ENCODE data around the gene MBD6. TPM values are rescaled to one million over a fixed set of nuclear protein-coding genes. Genes with fewer than 3 reads are reported as not detected.
"Not testable (repeated sequence)": the region's sequence is repeated elsewhere in the genome, so short reads cannot be mapped to it uniquely, and the experiment has no call there.

Gene MBD6
- polyA plus RNA-seq, 2 donors: 14.7 to 35.0 TPM

GRCh38 chr12:57568838-57569237, 46.2 kb downstream of the MBD6 start:
- Histone ChIP-seq H3K4me1 (ENCODE audit: control insufficient read depth in 2 of 2, insufficient read depth in 2 of 2, low read length in 1 of 2) (no peaks in the 10 kb centered on the region), H3K4me3 (ENCODE audit: low read depth in 1 of 2, low read length in 2 of 2) (no peak overlapping the region), H3K36me3 (ENCODE audit: control insufficient read depth in 2 of 2, insufficient read depth in 2 of 2, low read length in 1 of 2) (no peaks in the 10 kb centered on the region), H3K27me3 (ENCODE audit: control insufficient read depth in 1 of 2, insufficient read depth in 2 of 2, low read length in 2 of 2) (no peaks in the 10 kb centered on the region), H3K27ac (ENCODE audit: low read depth in 2 of 2, low read length in 1 of 2) (no peak overlapping the region), H3K9me3 (ENCODE audit: control insufficient read depth in 2 of 2, insufficient read depth in 1 of 2, low read depth in 1 of 2, low read length in 1 of 2) (no peaks in the 10 kb centered on the region)
- WGBS, 2 donors: 78 to 82% methylated on average over 6 of the region's 6 CpGs

- WGBS, 2 donors: 89 to 90% methylated on average over 18 of the region's 18 CpGs
These were observed 47.2 kb downstream of the MBD6 start for GRCh38 chr12:57569858-57570257.

GRCh38 chr12:57570438-57570837, 47.8 kb downstream of the MBD6 start:
- H3K27me3 ChIP-seq (ENCODE audit: control insufficient read depth in 1 of 2, insufficient read depth in 2 of 2, low read length in 2 of 2); H3K4me3 ChIP-seq (ENCODE audit: low read depth in 1 of 2, low read length in 2 of 2); H3K27ac ChIP-seq (ENCODE audit: low read depth in 2 of 2, low read length in 1 of 2); H3K36me3 ChIP-seq (ENCODE audit: control insufficient read depth in 2 of 2, insufficient read depth in 2 of 2, low read length in 1 of 2); H3K9me3 ChIP-seq (ENCODE audit: control insufficient read depth in 2 of 2, insufficient read depth in 1 of 2, low read depth in 1 of 2, low read length in 1 of 2); H3K4me1 ChIP-seq (ENCODE audit: control insufficient read depth in 2 of 2, insufficient read depth in 2 of 2, low read length in 1 of 2): not testable (repeated sequence)
- 85 to 92% methylated on average over 13 of the region's 13 CpGs for WGBS, 2 donors

More at GRCh38 chr12:57569858-57570257, 47.2 kb downstream of the MBD6 start:
- Histone ChIP-seq H3K27ac (ENCODE audit: low read depth in 2 of 2, low read length in 1 of 2) (no peak overlapping the region), H3K36me3 (ENCODE audit: control insufficient read depth in 2 of 2, insufficient read depth in 2 of 2, low read length in 1 of 2) (no peaks in the 10 kb centered on the region), H3K4me3 (ENCODE audit: low read depth in 1 of 2, low read length in 2 of 2) (no peak overlapping the region), H3K4me1 (ENCODE audit: control insufficient read depth in 2 of 2, insufficient read depth in 2 of 2, low read length in 1 of 2) (no peaks in the 10 kb centered on the region), H3K27me3 (ENCODE audit: control insufficient read depth in 1 of 2, insufficient read depth in 2 of 2, low read length in 2 of 2) (no peaks in the 10 kb centered on the region), H3K9me3 (ENCODE audit: control insufficient read depth in 2 of 2, insufficient read depth in 1 of 2, low read depth in 1 of 2, low read length in 1 of 2) (no peaks in the 10 kb centered on the region)

- no peak overlapping the region for H3K27ac ChIP-seq (ENCODE audit: low read depth in 2 of 2, low read length in 1 of 2)
- H3K27me3 ChIP-seq (ENCODE audit: control insufficient read depth in 1 of 2, insufficient read depth in 2 of 2, low read length in 2 of 2): no peaks in the 10 kb centered on the region
- H3K4me1 ChIP-seq (ENCODE audit: control insufficient read depth in 2 of 2, insufficient read depth in 2 of 2, low read length in 1 of 2): no peaks in the 10 kb centered on the region
- 79 to 83% methylated on average over 12 of the region's 12 CpGs for WGBS, 2 donors
- H3K36me3 ChIP-seq (ENCODE audit: control insufficient read depth in 2 of 2, insufficient read depth in 2 of 2, low read length in 1 of 2): no peaks in the 10 kb centered on the region
- no peak overlapping the region for H3K4me3 ChIP-seq (ENCODE audit: low read depth in 1 of 2, low read length in 2 of 2)
- H3K9me3 ChIP-seq (ENCODE audit: control insufficient read depth in 2 of 2, insufficient read depth in 1 of 2, low read depth in 1 of 2, low read length in 1 of 2): no peaks in the 10 kb centered on the region
These were observed 49.5 kb downstream of the MBD6 start for GRCh38 chr12:57571926-57572762.

- Histone ChIP-seq H3K4me3 (ENCODE audit: low read depth in 1 of 2, low read length in 2 of 2) (no peak overlapping the region), H3K36me3 (ENCODE audit: control insufficient read depth in 2 of 2, insufficient read depth in 2 of 2, low read length in 1 of 2) (no peaks in the 10 kb centered on the region), H3K27ac (ENCODE audit: low read depth in 2 of 2, low read length in 1 of 2) (no peak overlapping the region), H3K27me3 (ENCODE audit: control insufficient read depth in 1 of 2, insufficient read depth in 2 of 2, low read length in 2 of 2) (no peaks in the 10 kb centered on the region), H3K4me1 (ENCODE audit: control insufficient read depth in 2 of 2, insufficient read depth in 2 of 2, low read length in 1 of 2) (no peaks in the 10 kb centered on the region), H3K9me3 (ENCODE audit: control insufficient read depth in 2 of 2, insufficient read depth in 1 of 2, low read depth in 1 of 2, low read length in 1 of 2) (no peaks in the 10 kb centered on the region)
- 83 to 88% methylated on average over 10 of the region's 10 CpGs for WGBS, 2 donors
These were observed 52.2 kb downstream of the MBD6 start for GRCh38 chr12:57574795-57575194.

GRCh38 chr12:57575771-57576612, 53.4 kb downstream of the MBD6 start:
- no peak overlapping the region for H3K27ac ChIP-seq (ENCODE audit: low read depth in 2 of 2, low read length in 1 of 2)
- H3K36me3 ChIP-seq (ENCODE audit: control insufficient read depth in 2 of 2, insufficient read depth in 2 of 2, low read length in 1 of 2): no peaks in the 10 kb centered on the region
- H3K4me1 ChIP-seq (ENCODE audit: control insufficient read depth in 2 of 2, insufficient read depth in 2 of 2, low read length in 1 of 2): no peaks in the 10 kb centered on the region
- 76 to 87% methylated on average over 12 of the region's 12 CpGs for WGBS, 2 donors
- no peak overlapping the region for H3K4me3 ChIP-seq (ENCODE audit: low read depth in 1 of 2, low read length in 2 of 2)
- no peaks in the 10 kb centered on the region for H3K9me3 ChIP-seq (ENCODE audit: control insufficient read depth in 2 of 2, insufficient read depth in 1 of 2, low read depth in 1 of 2, low read length in 1 of 2)
- H3K27me3 ChIP-seq (ENCODE audit: control insufficient read depth in 1 of 2, insufficient read depth in 2 of 2, low read length in 2 of 2): no peaks in the 10 kb centered on the region

- H3K27ac ChIP-seq (ENCODE audit: low read depth in 2 of 2, low read length in 1 of 2): no peak overlapping the region
- no peaks in the 10 kb centered on the region for H3K36me3 ChIP-seq (ENCODE audit: control insufficient read depth in 2 of 2, insufficient read depth in 2 of 2, low read length in 1 of 2)
- no peak overlapping the region for H3K4me3 ChIP-seq (ENCODE audit: low read depth in 1 of 2, low read length in 2 of 2)
- no peaks in the 10 kb centered on the region for H3K9me3 ChIP-seq (ENCODE audit: control insufficient read depth in 2 of 2, insufficient read depth in 1 of 2, low read depth in 1 of 2, low read length in 1 of 2)
- no peaks in the 10 kb centered on the region for H3K27me3 ChIP-seq (ENCODE audit: control insufficient read depth in 1 of 2, insufficient read depth in 2 of 2, low read length in 2 of 2)
- no peaks in the 10 kb centered on the region for H3K4me1 ChIP-seq (ENCODE audit: control insufficient read depth in 2 of 2, insufficient read depth in 2 of 2, low read length in 1 of 2)
- 70 to 72% methylated on average over 9 of the region's 9 CpGs for WGBS, 2 donors
These were observed 54.1 kb downstream of the MBD6 start for GRCh38 chr12:57576613-57577160.

- Histone ChIP-seq H3K9me3 (ENCODE audit: control insufficient read depth in 2 of 2, insufficient read depth in 1 of 2, low read depth in 1 of 2, low read length in 1 of 2) (no peaks in the 10 kb centered on the region), H3K4me1 (ENCODE audit: control insufficient read depth in 2 of 2, insufficient read depth in 2 of 2, low read length in 1 of 2) (no peaks in the 10 kb centered on the region)
- 87% methylated on average over 12 of the region's 12 CpGs for WGBS, 2 donors
These were observed 55.5 kb downstream of the MBD6 start for GRCh38 chr12:57577981-57578758.

GRCh38 chr12:57579011-57579410, 56.4 kb downstream of the MBD6 start:
- 87 to 90% methylated on average over 2 of the region's 2 CpGs for WGBS, 2 donors
- H3K9me3 ChIP-seq (ENCODE audit: control insufficient read depth in 2 of 2, insufficient read depth in 1 of 2, low read depth in 1 of 2, low read length in 1 of 2): no peaks in the 10 kb centered on the region
- H3K36me3 ChIP-seq (ENCODE audit: control insufficient read depth in 2 of 2, insufficient read depth in 2 of 2, low read length in 1 of 2): no peaks in the 10 kb centered on the region
- no peak overlapping the region for H3K4me3 ChIP-seq (ENCODE audit: low read depth in 1 of 2, low read length in 2 of 2)
- no peaks in the 10 kb centered on the region for H3K27me3 ChIP-seq (ENCODE audit: control insufficient read depth in 1 of 2, insufficient read depth in 2 of 2, low read length in 2 of 2)
- no peaks in the 10 kb centered on the region for H3K4me1 ChIP-seq (ENCODE audit: control insufficient read depth in 2 of 2, insufficient read depth in 2 of 2, low read length in 1 of 2)
- no peak overlapping the region for H3K27ac ChIP-seq (ENCODE audit: low read depth in 2 of 2, low read length in 1 of 2)

More at GRCh38 chr12:57577981-57578758, 55.5 kb downstream of the MBD6 start:
- Histone ChIP-seq H3K36me3 (ENCODE audit: control insufficient read depth in 2 of 2, insufficient read depth in 2 of 2, low read length in 1 of 2) (no peaks in the 10 kb centered on the region), H3K4me3 (ENCODE audit: low read depth in 1 of 2, low read length in 2 of 2) (no peak overlapping the region), H3K27ac (ENCODE audit: low read depth in 2 of 2, low read length in 1 of 2) (no peak overlapping the region), H3K27me3 (ENCODE audit: control insufficient read depth in 1 of 2, insufficient read depth in 2 of 2, low read length in 2 of 2) (no peaks in the 10 kb centered on the region)
